Neuronal stem cell (in vitro differentiated cells): Measurements from ENCODE around the gene ARIH1.

Experiments used
- DNase-seq: peaks from one replicate; pipeline ENCODE4 v3.0.0-alpha.2; 2013; ENCODE audit warnings: low spot score
- H2AFZ ChIP-seq: one replicate; pipeline ENCODE4 v1.6.1; 2013; ENCODE audit warnings: mild to moderate bottlenecking, low read length, inconsistent platforms
- H2AK5ac ChIP-seq: 2 replicates; pipeline ENCODE4 v1.6.1; 2013; ENCODE audit warnings: low read depth, mild to moderate bottlenecking, inconsistent platforms, low read length, moderate library complexity, mixed read lengths
- H2BK120ac ChIP-seq: 2 replicates; pipeline ENCODE4 v1.6.1; 2013; ENCODE audit warnings: low read depth, mild to moderate bottlenecking, inconsistent platforms, low read length, moderate library complexity, mixed read lengths
- H2BK12ac ChIP-seq: one replicate; pipeline ENCODE4 v1.6.1; 2013; ENCODE audit warnings: low read length, inconsistent platforms
- H2BK15ac ChIP-seq: 2 replicates; pipeline ENCODE4 v1.6.1; 2013; ENCODE audit warnings: mild to moderate bottlenecking, low read length, inconsistent platforms, mixed read lengths
- H2BK5ac ChIP-seq: one replicate; pipeline ENCODE4 v1.6.1; 2013; ENCODE audit warnings: inconsistent platforms, mild to moderate bottlenecking, low read length, moderate library complexity
- H3K14ac ChIP-seq: one replicate; pipeline ENCODE4 v1.6.1; 2013; ENCODE audit warnings: low read length, inconsistent platforms
- H3K18ac ChIP-seq: 2 replicates; pipeline ENCODE4 v1.6.1; 2013; ENCODE audit warnings: low read length, inconsistent platforms
- H3K23ac ChIP-seq: 2 replicates; pipeline ENCODE4 v1.6.1; 2013; ENCODE audit warnings: low read depth, mild to moderate bottlenecking, mixed read lengths, low read length, inconsistent platforms; ENCODE audit not compliant: poor library complexity
- H3K27ac ChIP-seq: replicated peaks from 3 replicates; pipeline ENCODE4 v1.5.1; 2013; ENCODE audit warnings: low read length, inconsistent platforms
- H3K27me3 ChIP-seq, 3 experiments: 2 replicates each; pipeline ENCODE4 v1.6.1; 2013; ENCODE audit warnings: low read length in 3 of 3, mild to moderate bottlenecking in 2 of 3, inconsistent platforms in 1 of 3, low read depth in 1 of 3, mixed read lengths in 1 of 3, moderate library complexity in 1 of 3; ENCODE audit not compliant: control insufficient read depth in 3 of 3, insufficient read depth in 3 of 3
- H3K36me3 ChIP-seq, 2 donors: replicated peaks in 1 of 2; 2 replicates each; pipeline ENCODE4 v1.6.1; 2013; ENCODE audit warnings: low read length in 2 of 2; ENCODE audit not compliant: control insufficient read depth in 2 of 2, insufficient read depth in 2 of 2
- H3K4ac ChIP-seq: 2 replicates; pipeline ENCODE4 v1.6.1; 2013; ENCODE audit warnings: inconsistent platforms, mild to moderate bottlenecking, low read length, moderate library complexity
- H3K4me1 ChIP-seq, 2 donors: 1 replicate in 1 of 2; 2 replicates in 1 of 2; pipeline ENCODE4 v1.6.1; 2013; ENCODE audit warnings: low read length in 2 of 2, low read depth in 1 of 2; ENCODE audit not compliant: control insufficient read depth in 2 of 2, insufficient read depth in 1 of 2
- H3K4me2 ChIP-seq: one replicate; pipeline ENCODE4 v1.6.1; 2013; ENCODE audit warnings: mild to moderate bottlenecking, low read length, inconsistent platforms; ENCODE audit not compliant: insufficient read depth, poor library complexity, severe bottlenecking
- H3K4me3 ChIP-seq, 2 donors: 2 replicates each; pipeline ENCODE4 v1.5.1; 2013; ENCODE audit warnings: low read length in 2 of 2, mild to moderate bottlenecking in 2 of 2, inconsistent platforms in 1 of 2, moderate library complexity in 1 of 2
- H3K79me1 ChIP-seq: one replicate; pipeline ENCODE4 v1.6.1; 2013; ENCODE audit warnings: low read depth, mild to moderate bottlenecking, inconsistent platforms, low read length, moderate library complexity
- H3K9ac ChIP-seq: one replicate; pipeline ENCODE4 v1.6.1; 2013; ENCODE audit warnings: mild to moderate bottlenecking, low read depth, low read length, inconsistent platforms; ENCODE audit not compliant: poor library complexity
- H3K9me3 ChIP-seq, 2 donors: replicated peaks in 1 of 2; 2 replicates each; pipeline versions ENCODE3 to v1.6.1; 2013; ENCODE audit warnings: low read length in 2 of 2, mild to moderate bottlenecking in 2 of 2, inconsistent platforms in 1 of 2, low read depth in 1 of 2, mixed read lengths in 1 of 2, moderate library complexity in 1 of 2; ENCODE audit not compliant: control insufficient read depth in 2 of 2, insufficient read depth in 1 of 2
- H4K8ac ChIP-seq: one replicate; pipeline ENCODE4 v1.6.1; 2013; ENCODE audit warnings: low read depth, mild to moderate bottlenecking, inconsistent platforms, low read length, moderate library complexity
- H4K91ac ChIP-seq: one replicate; pipeline ENCODE4 v1.6.1; 2013; ENCODE audit warnings: low read length, low read depth, mild to moderate bottlenecking, inconsistent platforms; ENCODE audit not compliant: poor library complexity
- WGBS, 2 donors: extraction: QIAGEN DNeasy Blood & Tissue Kit; methylation state at CpG; one replicate each; pipeline ENCODE4 v1.1.7; 2013; ENCODE audit warnings: missing lambda C conversion rate in 2 of 2, mixed read lengths in 1 of 2; ENCODE audit not compliant: insufficient read length in 2 of 2, insufficient replicate concordance in 1 of 2; ENCODE audit errors: extremely low coverage in 2 of 2; 5-methylcytosine and 5-hydroxymethylcytosine counted together

The ARIH1 gene

GRCh38 chr15:72483279-72483678 lies 9.1 kb downstream of the ARIH1 start:
- H2BK5ac ChIP-seq, result no peak overlapping the region
- H3K4me2 ChIP-seq, result no peak overlapping the region
- H3K79me1 ChIP-seq, result peaks cover 3% of the 10 kb centered on the region
- H3K4me3 ChIP-seq, result peak overlapping the region in 1 of 2 donors; percentile 36
- H2BK15ac ChIP-seq, result no peak overlapping the region
- peaks cover 0 to 13% of the 10 kb centered on the region in 2 donors for H3K9me3 ChIP-seq
- no peak overlapping the region for H3K4ac ChIP-seq
- no CpG with 5 or more reads among the region's 6 CpGs for WGBS, 2 donors
- H2AK5ac ChIP-seq, result no peak overlapping the region
- no peaks in the 10 kb centered on the region for H3K4me1 ChIP-seq
- H2BK120ac ChIP-seq, result no peak overlapping the region
- H2AFZ ChIP-seq, result no peak overlapping the region
- H3K9ac ChIP-seq, result no peak overlapping the region
- H3K14ac ChIP-seq, result no peak overlapping the region
- no peak overlapping the region for H4K8ac ChIP-seq
- no peaks in the 10 kb centered on the region for H3K27me3 ChIP-seq
- H3K18ac ChIP-seq, result no peak overlapping the region
- no peak overlapping the region for H4K91ac ChIP-seq
- no peak overlapping the region for H2BK12ac ChIP-seq
- H3K36me3 ChIP-seq, result peaks cover 6 to 81% of the 10 kb centered on the region in 2 donors
- no peak overlapping the region for H3K27ac ChIP-seq
- DNase-seq, result no peak
- no peak overlapping the region for H3K23ac ChIP-seq

GRCh38 chr15:72486144-72486543 lies 12.0 kb downstream of the ARIH1 start:
- no peaks in the 10 kb centered on the region for H3K9me3 ChIP-seq
- no peaks in the 10 kb centered on the region for H3K4me1 ChIP-seq
- H3K27me3 ChIP-seq, result no peaks in the 10 kb centered on the region
- no peak overlapping the region for H3K4me3 ChIP-seq
- no peak overlapping the region for H3K14ac ChIP-seq
- no peak for DNase-seq
- H3K18ac ChIP-seq, result no peak overlapping the region
- H2AK5ac ChIP-seq, result no peak overlapping the region
- H2BK15ac ChIP-seq, result no peak overlapping the region
- H3K23ac ChIP-seq, result no peak overlapping the region
- H3K27ac ChIP-seq, result no peak overlapping the region
- no peak overlapping the region for H4K8ac ChIP-seq
- no peak overlapping the region for H4K91ac ChIP-seq
- WGBS, 2 donors, result no CpG with 5 or more reads among the region's 3 CpGs
- H3K36me3 ChIP-seq, result peaks cover 2 to 78% of the 10 kb centered on the region in 2 donors
- H3K9ac ChIP-seq, result no peak overlapping the region
- H3K4ac ChIP-seq, result no peak overlapping the region
- peaks cover 1% of the 10 kb centered on the region for H3K79me1 ChIP-seq
- no peak overlapping the region for H3K4me2 ChIP-seq
- no peak overlapping the region for H2AFZ ChIP-seq
- H2BK12ac ChIP-seq, result no peak overlapping the region
- H2BK5ac ChIP-seq, result no peak overlapping the region
- H2BK120ac ChIP-seq, result no peak overlapping the region

- Histone ChIP-seq H2BK120ac (no peak overlapping the region), H2AFZ (no peak overlapping the region), H2AK5ac (no peak overlapping the region), H3K23ac (no peak overlapping the region), H2BK12ac (no peak overlapping the region), H3K27ac (no peak overlapping the region), H2BK15ac (no peak overlapping the region), H3K4me1 (no peaks in the 10 kb centered on the region), H3K27me3 (no peaks in the 10 kb centered on the region), H3K4ac (no peak overlapping the region), H3K79me1 (peaks cover 1% of the 10 kb centered on the region), H3K4me2 (no peak overlapping the region), H4K8ac (no peak overlapping the region), H3K9me3 (no peaks in the 10 kb centered on the region), H3K9ac (no peak overlapping the region), H2BK5ac (no peak overlapping the region), H4K91ac (no peak overlapping the region), H3K36me3 (peaks cover 2 to 78% of the 10 kb centered on the region in 2 donors), H3K4me3 (no peak overlapping the region), H3K18ac (no peak overlapping the region), H3K14ac (no peak overlapping the region)
- DNase-seq, result no peak
- no CpG with 5 or more reads among the region's 1 CpG for WGBS, 2 donors
Observed at GRCh38 chr15:72487070-72487797, 13.1 kb downstream of the ARIH1 start.

- H3K4ac ChIP-seq, result no peak overlapping the region
- H3K4me1 ChIP-seq, result no peaks in the 10 kb centered on the region
- H3K4me2 ChIP-seq, result no peak overlapping the region
- H3K9ac ChIP-seq, result no peak overlapping the region
- H2BK12ac ChIP-seq, result no peak overlapping the region
- no peak overlapping the region for H3K14ac ChIP-seq
- H4K91ac ChIP-seq, result no peak overlapping the region
- H3K18ac ChIP-seq, result no peak overlapping the region
- H2BK5ac ChIP-seq, result no peak overlapping the region
- H3K4me3 ChIP-seq, result no peak overlapping the region
- no peaks in the 10 kb centered on the region for H3K9me3 ChIP-seq
- H3K79me1 ChIP-seq, result peaks cover 1% of the 10 kb centered on the region
- no peak overlapping the region for H3K23ac ChIP-seq
- peaks cover 2 to 73% of the 10 kb centered on the region in 2 donors for H3K36me3 ChIP-seq
- no peak overlapping the region for H2BK15ac ChIP-seq
- DNase-seq, result no peak
- no peaks in the 10 kb centered on the region for H3K27me3 ChIP-seq
- no peak overlapping the region for H2AFZ ChIP-seq
- H2AK5ac ChIP-seq, result no peak overlapping the region
- no peak overlapping the region for H3K27ac ChIP-seq
- WGBS, 2 donors, result no CpG with 5 or more reads among the region's 2 CpGs
- H4K8ac ChIP-seq, result no peak overlapping the region
- H2BK120ac ChIP-seq, result no peak overlapping the region
Observed at GRCh38 chr15:72488558-72488957, 14.4 kb downstream of the ARIH1 start.
